Measurements from ENCODE around the gene SSTR3.

SSTR3 gene

DNA sequence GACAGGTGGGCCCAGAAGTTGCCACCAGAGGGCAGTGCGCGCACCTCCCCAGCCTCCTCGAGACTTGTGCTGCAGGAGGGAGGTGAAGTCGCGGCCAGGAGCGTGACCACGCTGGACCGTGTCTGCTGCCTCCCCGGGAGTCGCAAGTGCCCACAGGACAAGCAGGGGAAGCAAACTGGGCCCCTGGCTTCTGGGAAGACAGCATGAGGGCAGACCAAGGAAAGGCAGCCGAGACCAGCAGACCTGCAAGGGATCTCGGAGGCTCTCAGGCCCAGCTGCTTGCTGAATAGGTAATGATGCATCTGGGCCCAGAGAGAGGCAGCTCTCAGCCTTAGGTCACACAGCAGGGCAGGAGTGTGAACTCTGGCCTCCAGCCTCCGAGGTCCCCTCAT lies 45.6 kb downstream of the SSTR3 start:
- peak; percentile 93 for DNase-seq (ENCODE audit: low spot score)

DNA sequence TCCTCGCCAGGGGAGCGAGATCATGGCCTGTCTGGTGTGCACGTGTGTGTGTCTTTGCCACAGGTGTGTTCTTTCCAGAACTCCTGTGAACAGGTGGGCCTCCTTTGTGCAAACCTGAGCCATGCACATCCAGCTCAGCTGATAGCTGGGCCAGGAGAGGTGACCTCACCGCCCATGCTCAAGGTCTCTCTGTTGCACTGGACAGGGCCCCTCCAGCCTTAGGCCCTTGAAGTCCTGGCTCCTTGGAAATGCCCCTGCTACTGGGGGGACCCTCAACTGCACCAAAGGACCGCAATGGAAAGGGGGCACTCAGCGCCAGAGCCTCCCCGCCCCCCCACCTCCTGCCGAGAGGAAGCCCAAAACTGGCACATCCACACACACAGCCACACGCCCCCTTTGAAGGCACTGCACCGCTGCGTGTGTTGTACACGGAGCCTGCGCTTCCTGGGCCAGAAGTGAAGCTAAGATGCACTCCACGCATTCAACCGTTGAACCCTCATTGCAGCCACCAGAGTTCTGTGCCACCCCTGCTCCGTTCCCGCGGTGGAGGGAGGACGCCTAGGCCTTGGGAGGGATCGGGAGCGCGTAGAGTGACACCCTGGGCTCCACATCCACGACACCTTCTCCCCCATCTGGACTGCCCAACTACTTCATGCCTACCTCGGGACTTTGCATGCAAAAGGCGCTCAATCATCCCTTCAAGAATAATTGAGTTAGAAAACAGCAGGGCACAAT lies 46.2 kb downstream of the SSTR3 start:
- no peak for DNase-seq (ENCODE audit: low spot score)

DNA sequence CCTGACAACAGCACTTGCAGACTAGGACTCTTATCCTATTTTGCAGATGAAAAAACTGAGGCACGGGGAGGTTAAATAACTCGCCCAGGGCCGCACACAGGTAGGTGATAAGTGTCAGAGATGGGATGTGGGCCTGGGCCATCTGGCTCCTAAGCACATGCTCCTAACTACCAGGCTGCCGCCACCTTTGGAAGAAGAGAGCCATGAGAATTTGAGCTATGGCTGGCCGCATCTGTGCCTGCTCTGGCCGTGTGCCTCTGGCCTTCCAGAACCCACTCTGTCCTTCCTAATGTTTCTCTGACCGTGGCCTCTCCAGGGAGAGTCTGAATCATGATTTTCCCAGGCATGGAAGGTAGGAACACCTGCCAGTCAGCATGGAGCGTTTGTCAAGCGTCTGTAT lies 47.2 kb downstream of the SSTR3 start:
- no peak for DNase-seq (ENCODE audit: low spot score)

GRCh38 chr22:37164505-37164887 lies 47.8 kb downstream of the SSTR3 start:
- DNase-seq (ENCODE audit: low spot score), result no peak

- no peak for DNase-seq (ENCODE audit: low spot score)
These were observed 48.4 kb downstream of the SSTR3 start for GRCh38 chr22:37163575-37164504.

DNA sequence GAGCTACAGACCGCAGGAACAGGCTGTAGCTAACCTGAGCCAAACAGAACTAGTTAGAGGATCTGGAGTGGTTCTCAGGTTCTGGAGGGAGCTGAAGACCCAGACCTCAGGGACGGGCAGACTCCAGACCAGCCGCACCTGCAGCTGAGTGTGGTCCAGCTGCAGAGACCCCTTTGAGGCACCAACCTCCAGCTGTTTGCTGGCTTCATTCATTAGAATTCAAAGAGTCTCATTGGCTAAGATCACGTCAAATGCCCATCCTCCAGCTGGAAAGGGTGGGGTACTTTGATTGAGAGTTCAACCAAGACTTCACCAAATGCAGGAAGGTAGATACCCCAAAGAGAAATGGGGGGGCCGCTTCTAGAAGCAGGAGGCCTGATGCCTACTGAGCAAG lies 49.2 kb downstream of the SSTR3 start:
- DNase-seq (ENCODE audit: low spot score), result no peak

DNA sequence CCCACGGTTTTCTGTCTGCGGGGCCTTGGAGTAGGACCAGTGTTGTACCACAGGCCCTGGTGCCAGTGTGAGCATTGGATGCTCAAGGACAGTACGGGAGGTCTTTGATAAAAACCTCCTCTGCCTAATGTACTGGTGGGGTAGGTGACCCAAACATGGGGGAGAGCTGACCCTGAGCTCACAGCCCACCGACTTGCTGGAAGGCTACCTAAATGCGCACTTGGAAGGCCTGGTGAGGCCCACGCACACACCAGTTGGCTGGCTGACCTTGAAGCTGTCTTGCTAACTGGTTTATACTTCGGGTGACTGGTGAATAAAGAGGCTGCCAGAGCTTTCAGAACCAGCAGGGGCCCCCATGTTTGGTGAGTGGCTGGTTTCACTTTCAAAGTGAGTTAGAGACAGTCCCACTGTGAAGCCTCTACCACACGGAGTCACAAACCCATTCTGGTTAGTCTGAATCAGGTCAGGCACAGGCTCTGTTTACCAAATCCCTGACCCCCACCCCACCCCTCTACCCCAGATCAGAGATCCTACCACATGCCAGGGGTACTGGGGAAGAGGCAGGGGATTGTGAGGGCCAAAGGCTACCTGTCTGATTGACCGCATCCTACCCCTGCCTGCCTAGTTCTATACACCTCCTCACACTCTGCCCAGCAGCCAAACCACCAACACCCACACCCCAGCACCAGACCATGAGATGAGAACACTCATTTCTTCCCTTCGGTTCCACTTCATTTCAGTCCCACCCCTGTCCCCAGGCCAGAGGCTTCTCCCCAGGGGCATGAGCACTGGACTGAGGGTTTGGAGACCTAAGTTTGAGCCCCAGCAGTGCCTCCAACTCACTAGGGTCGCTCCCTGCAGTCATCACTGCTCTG lies 49.8 kb downstream of the SSTR3 start:
- no peak for DNase-seq (ENCODE audit: low spot score)

DNA sequence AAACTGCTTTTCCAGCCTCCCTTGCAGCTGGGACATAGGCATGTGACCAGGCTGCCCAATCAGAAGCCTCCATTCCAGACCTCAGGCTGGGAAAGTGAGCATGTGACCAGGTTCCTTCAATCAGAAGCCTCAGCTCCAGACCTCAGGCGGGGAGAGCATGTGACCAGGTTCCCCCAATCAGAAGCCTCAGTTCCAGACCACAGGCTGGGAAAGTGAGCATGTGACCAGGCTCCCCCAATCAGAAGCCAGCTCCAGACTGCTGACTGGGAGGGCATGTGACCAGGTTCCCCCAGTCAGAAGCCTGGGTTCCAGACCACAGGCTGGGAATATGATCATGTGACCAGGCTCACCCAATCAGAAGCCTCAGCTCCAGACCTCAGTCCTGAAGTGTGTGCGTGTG lies 50.8 kb downstream of the SSTR3 start:
- DNase-seq (ENCODE audit: low spot score), result no peak

DNA sequence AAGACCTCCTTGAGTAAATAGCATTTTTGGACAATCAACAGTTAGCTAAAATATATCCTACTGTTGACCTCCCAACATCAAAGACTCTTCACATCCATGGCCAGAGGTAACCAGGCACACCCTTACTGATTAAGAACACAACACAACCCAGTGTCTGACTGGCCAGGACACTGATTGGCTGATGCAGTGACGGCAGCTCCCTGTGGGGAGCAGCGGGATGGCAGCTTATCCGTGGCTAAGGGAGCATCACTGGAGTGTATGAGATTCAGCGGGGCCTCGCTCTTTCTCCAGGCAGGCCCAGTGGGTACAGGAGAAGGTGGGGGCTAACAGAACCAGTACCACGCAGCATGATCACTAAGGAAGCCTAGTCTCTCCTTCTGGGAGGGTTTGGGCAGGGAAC lies 52.2 kb downstream of the SSTR3 start:
- no peak for DNase-seq (ENCODE audit: low spot score)

DNA sequence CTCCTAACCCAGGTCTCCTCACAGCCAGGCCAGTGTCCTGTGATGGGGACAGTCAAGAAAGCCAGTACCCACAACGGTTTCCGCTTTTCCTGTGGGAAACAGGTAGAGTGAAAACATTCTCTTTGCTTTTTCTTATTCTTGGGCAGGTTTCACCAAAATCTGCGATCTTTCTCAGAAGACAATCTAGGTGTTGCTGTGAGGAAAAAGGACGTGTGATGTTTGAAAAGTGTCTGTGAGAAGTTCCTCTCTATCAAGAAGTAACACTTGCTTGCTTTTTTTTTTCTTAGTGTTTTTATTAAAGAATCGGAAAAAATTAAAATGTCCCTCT lies 53.4 kb downstream of the SSTR3 start:
- DNase-seq (ENCODE audit: low spot score), result no peak

GRCh38 chr22:37157516-37158285 lies 54.6 kb downstream of the SSTR3 start:
- no peak for DNase-seq (ENCODE audit: low spot score)

DNA sequence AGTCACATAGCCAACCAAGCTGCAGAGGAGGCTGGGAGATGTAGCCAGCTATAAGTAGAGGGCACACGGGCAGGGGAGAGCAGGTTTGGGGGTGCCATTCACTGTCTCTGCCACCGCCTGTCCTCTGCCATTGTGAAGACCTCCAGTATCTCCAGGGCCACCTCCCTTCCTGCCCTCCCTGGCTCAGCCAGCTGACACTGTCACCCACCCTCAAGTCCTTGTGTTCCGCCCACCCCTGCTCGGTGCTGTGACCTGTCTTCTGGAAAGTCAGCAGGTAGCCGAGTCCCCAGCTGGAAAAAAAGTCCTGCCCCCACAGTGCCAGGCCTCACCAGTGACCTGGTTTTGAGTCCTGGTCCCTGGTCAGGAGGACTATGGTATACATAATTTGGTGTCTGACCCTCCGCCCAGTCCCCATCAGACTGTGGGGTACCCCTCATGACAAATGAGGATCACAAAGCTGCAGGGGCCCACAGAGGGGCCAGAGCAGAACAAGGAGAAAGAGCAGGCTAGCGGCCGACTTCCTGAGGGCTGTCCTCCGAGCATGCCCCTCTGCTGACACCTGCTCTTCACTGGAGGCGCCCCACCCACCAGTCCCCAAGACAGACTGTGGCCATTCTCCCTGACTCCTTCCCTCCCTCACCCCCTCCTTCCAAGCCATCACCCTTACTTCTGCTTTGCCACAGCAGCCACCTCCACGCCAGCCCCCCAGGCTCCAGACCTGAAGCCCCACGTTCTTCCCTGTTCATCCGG lies 55.4 kb downstream of the SSTR3 start:
- DNase-seq (ENCODE audit: low spot score), result no peak

- no peak for DNase-seq (ENCODE audit: low spot score)
These were observed 56.3 kb downstream of the SSTR3 start for GRCh38 chr22:37155971-37156370.

DNA sequence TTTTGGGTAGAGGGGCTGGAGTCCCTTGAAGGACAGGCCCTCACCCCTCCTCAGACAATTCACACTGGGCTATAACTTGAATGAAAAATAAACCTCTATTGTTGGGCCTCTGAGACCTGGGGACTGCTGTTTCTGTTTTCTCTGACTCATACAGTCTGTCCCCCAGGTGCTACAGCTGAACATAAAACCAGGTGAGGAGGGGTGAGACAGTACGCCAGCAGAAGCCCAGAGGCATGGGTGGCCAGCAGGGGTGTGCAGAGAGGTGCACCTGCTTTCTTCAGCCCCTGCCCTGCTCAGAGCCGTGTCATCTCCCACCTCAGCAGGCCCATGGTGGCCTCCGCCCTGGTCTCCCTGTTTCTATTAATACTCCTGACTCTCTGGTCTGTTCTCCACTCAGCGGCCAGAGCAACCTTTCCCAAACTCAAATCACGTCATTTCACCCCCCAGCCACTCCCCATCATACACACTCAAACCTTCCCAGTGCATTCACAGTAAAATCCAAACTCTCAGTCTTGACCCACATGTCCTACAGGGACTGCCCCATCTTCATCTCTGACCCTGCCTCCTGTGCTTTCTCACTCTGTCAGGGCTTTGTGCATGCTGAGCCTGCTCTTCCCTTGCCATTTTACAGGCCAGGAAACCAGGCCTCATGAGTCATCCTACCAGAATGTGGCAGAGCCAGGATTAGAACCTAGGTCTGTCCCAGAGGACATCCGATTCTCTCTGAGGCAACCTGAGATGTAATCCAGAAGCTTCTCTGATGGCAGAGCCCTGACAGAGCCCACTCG lies 57.2 kb downstream of the SSTR3 start:
- DNase-seq (ENCODE audit: low spot score), result no peak
